K562 (cell line): ENCODE data around the gene CBX8. TPM values are rescaled to one million over a fixed set of nuclear protein-coding genes. Genes with fewer than 3 reads are reported as not detected.
A peak's percentile ranks its signal among the peaks of the same experiment; 100 is the strongest.

ENCODE experiments used
- C11orf30 ChIP-seq: fragments of 450-650 bp; IDR thresholded peaks from 2 replicates; pipeline ENCODE4 v1.6.1; 2016; ENCODE audit warnings: low read depth, mild to moderate bottlenecking
- CC2D1A ChIP-seq: fragments of 450-650 bp; IDR thresholded peaks from 2 replicates; pipeline ENCODE4 v1.6.1; 2017; ENCODE audit warnings: mild to moderate bottlenecking
- CEBPG ChIP-seq, 3 experiments: fragments of 200-800 bp in 1 of 3; sonication (Bioruptor generic) in 1 of 3; sonication (generic) in 1 of 3; formaldehyde crosslinking in 1 of 3; IDR thresholded peaks in 2 of 3; conservative IDR thresholded peaks in 1 of 3; 2 replicates each; pipeline versions ENCODE4 v1.6.1 to v1.8.0; 2016 to 2022; ENCODE audit warnings: missing compliant biosample characterization in 2 of 3, missing genetic modification characterization in 2 of 3, mild to moderate bottlenecking in 1 of 3, missing genetic modification reagents in 1 of 3
- CHD1 ChIP-seq: fragments of 200-600 bp; sonication (generic); IDR thresholded peaks from one replicate; pipeline ENCODE4 v1.6.1; 2012; ENCODE audit warnings: mild to moderate bottlenecking, moderate library complexity, low read length, inconsistent platforms
- HEY1 ChIP-seq: fragments of 250-450 bp; sonication (Bioruptor Pico); IDR thresholded peaks from 2 replicates; pipeline ENCODE4 v1.5.0; 2020; ENCODE audit warnings: mild to moderate bottlenecking, moderate library complexity, borderline replicate concordance
- MYBL2 ChIP-seq, 2 experiments: fragments of 450-650 bp in 1 of 2; sonication (generic) in 1 of 2; formaldehyde crosslinking in 1 of 2; IDR thresholded peaks; 2 replicates each; pipeline versions ENCODE4 v1.6.1 to v1.8.1; 2017 to 2022; ENCODE audit warnings: borderline replicate concordance in 1 of 2, inconsistent platforms in 1 of 2, low read depth in 1 of 2, mild to moderate bottlenecking in 1 of 2, missing genetic modification reagents in 1 of 2, moderate library complexity in 1 of 2
- RNF2 ChIP-seq: sonication (generic); IDR thresholded peaks from 2 replicates; pipeline ENCODE4 v1.6.1; 2016
- TBL1XR1 ChIP-seq, 2 experiments: IDR thresholded peaks; 2 replicates each; pipeline ENCODE4 v1.6.1; 2012; ENCODE audit warnings: improper control_type of control experiment in 2 of 2, low read length in 2 of 2, mild to moderate bottlenecking in 1 of 2
- TCFL5 ChIP-seq: fragments of 250-450 bp; sonication (Bioruptor Pico); conservative IDR thresholded peaks from 2 replicates; pipeline ENCODE4 v1.6.1; 2021; ENCODE audit warnings: mild to moderate bottlenecking, moderate library complexity, matching md5 sums
- ZNF707 ChIP-seq: fragments of 250-450 bp; sonication (Bioruptor Pico); conservative IDR thresholded peaks from 2 replicates; pipeline ENCODE4 v1.8.0; 2022; ENCODE audit warnings: inconsistent platforms, mild to moderate bottlenecking, moderate library complexity
- ZNF764 ChIP-seq: fragments of 250-450 bp; sonication (Bioruptor Pico); IDR thresholded peaks from 2 replicates; pipeline ENCODE4 v1.4.0; 2020; ENCODE audit warnings: low read depth, mild to moderate bottlenecking, moderate library complexity
- ZSCAN32 ChIP-seq: fragments of 450-650 bp; formaldehyde crosslinking; IDR thresholded peaks from 2 replicates; pipeline ENCODE4 v1.4.0; 2020; ENCODE audit warnings: mild to moderate bottlenecking, moderate library complexity
- polyA plus RNA-seq, 8 experiments: library from polyadenylated mRNA; depleted of rRNA in 4 of 8; stranded (reverse) in 5 of 8; unstranded in 3 of 8; fragments of >200 nt; fragmentation: Nextera tagmentation in 2 of 8; fragmentation: Illumina TruSeq in 1 of 8; extraction: Ambion mirVana in 2 of 8; extraction: Trizol in 1 of 8; gene quantifications; 2 replicates each; pipeline versions ENCODE4 v1.2.1 to v1.2.3, GENCODE V29; 2011 to 2014; ENCODE audit warnings: inconsistent platforms in 1 of 8, missing spikeins in 1 of 8
- total RNA-seq, 7 experiments: library from RNA; depleted of rRNA in 6 of 7; stranded (reverse); fragments of >200 nt in 6 of 7; fragmentation: Illumina TruSeq in 2 of 7; extraction: Trizol in 2 of 7; gene quantifications; 2 replicates each; pipeline versions ENCODE4 v1.2.1 to v1.2.3, GENCODE V29; 2011 to 2021; ENCODE audit warnings: low replicate concordance in 1 of 7
- TF ChIP-seq, protein P1 (sequence below): sonication (generic); formaldehyde crosslinking; IDR thresholded peaks from 2 replicates; pipeline ENCODE4 v1.8.0; 2022; ENCODE audit warnings: missing genetic modification reagents, mild to moderate bottlenecking, borderline replicate concordance
- TF ChIP-seq, protein P2 (sequence below): sonication (generic); formaldehyde crosslinking; IDR thresholded peaks from 2 replicates; pipeline ENCODE4 v1.8.1; 2023; ENCODE audit warnings: mild to moderate bottlenecking, missing genetic modification reagents
- TF ChIP-seq, protein P3 (sequence below): sonication (generic); formaldehyde crosslinking; IDR thresholded peaks from 2 replicates; pipeline ENCODE4 v1.8.1; 2023; ENCODE audit warnings: mild to moderate bottlenecking, missing genetic modification reagents
- TF ChIP-seq, protein P4 (sequence below): fragments of 450-650 bp; IDR thresholded peaks from 2 replicates; pipeline ENCODE4 v1.6.1; 2018; ENCODE audit warnings: mild to moderate bottlenecking, low read depth; ENCODE audit not compliant: partially characterized antibody
- TF ChIP-seq, protein P5 (sequence below): fragments of 250-450 bp; sonication (Bioruptor Pico); IDR thresholded peaks from 2 replicates; pipeline ENCODE4 v1.8.0; 2022; ENCODE audit warnings: moderate library complexity, mild to moderate bottlenecking, inconsistent platforms

The CBX8 gene
- total and polyA plus RNA-seq, 9 of the 15 experiments (the other 6 are each of a cell fraction or from before 2014, with no cell fraction given): 0.08 to 11.9 (median 2.6) TPM

DNA sequence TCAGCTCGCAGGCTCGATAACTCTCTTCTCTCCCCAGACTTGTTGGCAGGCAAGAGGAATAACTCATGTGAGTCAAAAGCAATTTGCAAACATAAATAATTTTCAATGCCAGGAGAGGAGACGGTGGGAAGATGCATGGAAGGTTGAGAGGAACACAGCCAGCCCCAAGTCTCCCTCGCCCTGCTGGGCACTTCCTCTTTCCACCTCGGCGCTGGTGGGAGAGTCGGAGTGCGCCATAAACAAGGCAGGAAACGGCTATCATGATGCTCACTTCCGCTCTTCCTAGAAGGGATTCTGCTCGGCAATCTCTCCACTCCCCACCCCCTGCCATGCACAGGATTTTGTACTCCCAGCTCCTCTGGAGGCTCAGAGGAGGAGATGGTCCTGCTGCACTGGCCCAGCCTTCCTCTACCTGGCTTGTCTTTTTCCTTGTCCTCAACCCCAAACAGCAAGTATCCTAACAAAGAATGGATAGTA is 29.4 kb upstream of the CBX8 start (continued):
- TF ChIP-seq, protein P1, sequence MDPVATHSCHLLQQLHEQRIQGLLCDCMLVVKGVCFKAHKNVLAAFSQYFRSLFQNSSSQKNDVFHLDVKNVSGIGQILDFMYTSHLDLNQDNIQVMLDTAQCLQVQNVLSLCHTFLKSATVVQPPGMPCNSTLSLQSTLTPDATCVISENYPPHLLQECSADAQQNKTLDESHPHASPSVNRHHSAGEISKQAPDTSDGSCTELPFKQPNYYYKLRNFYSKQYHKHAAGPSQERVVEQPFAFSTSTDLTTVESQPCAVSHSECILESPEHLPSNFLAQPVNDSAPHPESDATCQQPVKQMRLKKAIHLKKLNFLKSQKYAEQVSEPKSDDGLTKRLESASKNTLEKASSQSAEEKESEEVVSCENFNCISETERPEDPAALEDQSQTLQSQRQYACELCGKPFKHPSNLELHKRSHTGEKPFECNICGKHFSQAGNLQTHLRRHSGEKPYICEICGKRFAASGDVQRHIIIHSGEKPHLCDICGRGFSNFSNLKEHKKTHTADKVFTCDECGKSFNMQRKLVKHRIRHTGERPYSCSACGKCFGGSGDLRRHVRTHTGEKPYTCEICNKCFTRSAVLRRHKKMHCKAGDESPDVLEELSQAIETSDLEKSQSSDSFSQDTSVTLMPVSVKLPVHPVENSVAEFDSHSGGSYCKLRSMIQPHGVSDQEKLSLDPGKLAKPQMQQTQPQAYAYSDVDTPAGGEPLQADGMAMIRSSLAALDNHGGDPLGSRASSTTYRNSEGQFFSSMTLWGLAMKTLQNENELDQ (CRISPR knock-in tag): no peak
- no peak for TF ChIP-seq ZNF707 (CRISPR knock-in tag)
- no peak; the same call in 1 of the 2 replicates for TF ChIP-seq ZSCAN32
- TF ChIP-seq HEY1: no peak
- peak; percentile 70; the same call in 1 of the 2 replicates for TF ChIP-seq RNF2
- TF ChIP-seq, protein P2, sequence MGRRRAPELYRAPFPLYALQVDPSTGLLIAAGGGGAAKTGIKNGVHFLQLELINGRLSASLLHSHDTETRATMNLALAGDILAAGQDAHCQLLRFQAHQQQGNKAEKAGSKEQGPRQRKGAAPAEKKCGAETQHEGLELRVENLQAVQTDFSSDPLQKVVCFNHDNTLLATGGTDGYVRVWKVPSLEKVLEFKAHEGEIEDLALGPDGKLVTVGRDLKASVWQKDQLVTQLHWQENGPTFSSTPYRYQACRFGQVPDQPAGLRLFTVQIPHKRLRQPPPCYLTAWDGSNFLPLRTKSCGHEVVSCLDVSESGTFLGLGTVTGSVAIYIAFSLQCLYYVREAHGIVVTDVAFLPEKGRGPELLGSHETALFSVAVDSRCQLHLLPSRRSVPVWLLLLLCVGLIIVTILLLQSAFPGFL: no peak
- TF ChIP-seq CHD1: no peak
- no peak for TF ChIP-seq CC2D1A
- TF ChIP-seq MYBL2 (IDR thresholded peaks at IDR 0.05; ENCODE audit: low read depth): no peak
- TF ChIP-seq MYBL2 (CRISPR knock-in tag; IDR thresholded peaks at IDR 0.05; ENCODE audit: borderline replicate concordance): no peak
- TF ChIP-seq, protein P3, sequence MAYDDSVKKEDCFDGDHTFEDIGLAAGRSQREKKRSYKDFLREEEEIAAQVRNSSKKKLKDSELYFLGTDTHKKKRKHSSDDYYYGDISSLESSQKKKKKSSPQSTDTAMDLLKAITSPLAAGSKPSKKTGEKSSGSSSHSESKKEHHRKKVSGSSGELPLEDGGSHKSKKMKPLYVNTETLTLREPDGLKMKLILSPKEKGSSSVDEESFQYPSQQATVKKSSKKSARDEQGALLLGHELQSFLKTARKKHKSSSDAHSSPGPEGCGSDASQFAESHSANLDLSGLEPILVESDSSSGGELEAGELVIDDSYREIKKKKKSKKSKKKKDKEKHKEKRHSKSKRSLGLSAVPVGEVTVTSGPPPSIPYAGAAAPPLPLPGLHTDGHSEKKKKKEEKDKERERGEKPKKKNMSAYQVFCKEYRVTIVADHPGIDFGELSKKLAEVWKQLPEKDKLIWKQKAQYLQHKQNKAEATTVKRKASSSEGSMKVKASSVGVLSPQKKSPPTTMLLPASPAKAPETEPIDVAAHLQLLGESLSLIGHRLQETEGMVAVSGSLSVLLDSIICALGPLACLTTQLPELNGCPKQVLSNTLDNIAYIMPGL (CRISPR knock-in tag): no peak
- TF ChIP-seq C11orf30: no peak
- no peak for TF ChIP-seq ZNF764
- peak in 1 of 2 experiments; percentile 79; a peak in 3 of 4 replicates for TF ChIP-seq TBL1XR1 (IDR thresholded peaks at IDR 0.05; ENCODE audit: low read length in 2 of 2)
- TF ChIP-seq CEBPG (CRISPR knock-in tag; IDR thresholded peaks at IDR 0.05): no peak
- no peak for TF ChIP-seq CEBPG (tag; conservative IDR thresholded peaks at IDR 0.05 in 1 of 2, IDR thresholded peaks at IDR 0.05 in 1 of 2)
- TF ChIP-seq, protein P4, sequence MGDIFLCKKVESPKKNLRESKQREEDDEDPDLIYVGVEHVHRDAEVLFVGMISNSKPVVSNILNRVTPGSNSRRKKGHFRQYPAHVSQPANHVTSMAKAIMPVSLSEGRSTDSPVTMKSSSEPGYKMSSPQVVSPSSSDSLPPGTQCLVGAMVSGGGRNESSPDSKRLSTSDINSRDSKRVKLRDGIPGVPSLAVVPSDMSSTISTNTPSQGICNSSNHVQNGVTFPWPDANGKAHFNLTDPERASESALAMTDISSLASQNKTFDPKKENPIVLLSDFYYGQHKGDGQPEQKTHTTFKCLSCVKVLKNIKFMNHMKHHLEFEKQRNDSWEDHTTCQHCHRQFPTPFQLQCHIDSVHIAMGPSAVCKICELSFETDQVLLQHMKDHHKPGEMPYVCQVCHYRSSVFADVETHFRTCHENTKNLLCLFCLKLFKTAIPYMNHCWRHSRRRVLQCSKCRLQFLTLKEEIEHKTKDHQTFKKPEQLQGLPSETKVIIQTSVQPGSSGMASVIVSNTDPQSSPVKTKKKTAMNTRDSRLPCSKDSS: no peak
- TF ChIP-seq TCFL5 (CRISPR knock-in tag): no peak
- TF ChIP-seq, protein P5, sequence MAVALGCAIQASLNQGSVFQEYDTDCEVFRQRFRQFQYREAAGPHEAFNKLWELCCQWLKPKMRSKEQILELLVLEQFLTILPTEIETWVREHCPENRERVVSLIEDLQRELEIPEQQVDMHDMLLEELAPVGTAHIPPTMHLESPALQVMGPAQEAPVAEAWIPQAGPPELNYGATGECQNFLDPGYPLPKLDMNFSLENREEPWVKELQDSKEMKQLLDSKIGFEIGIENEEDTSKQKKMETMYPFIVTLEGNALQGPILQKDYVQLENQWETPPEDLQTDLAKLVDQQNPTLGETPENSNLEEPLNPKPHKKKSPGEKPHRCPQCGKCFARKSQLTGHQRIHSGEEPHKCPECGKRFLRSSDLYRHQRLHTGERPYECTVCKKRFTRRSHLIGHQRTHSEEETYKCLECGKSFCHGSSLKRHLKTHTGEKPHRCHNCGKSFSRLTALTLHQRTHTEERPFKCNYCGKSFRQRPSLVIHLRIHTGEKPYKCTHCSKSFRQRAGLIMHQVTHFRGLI (CRISPR knock-in tag): no peak
